Measurements from ENCODE around the gene PHLDA2.

DNA sequence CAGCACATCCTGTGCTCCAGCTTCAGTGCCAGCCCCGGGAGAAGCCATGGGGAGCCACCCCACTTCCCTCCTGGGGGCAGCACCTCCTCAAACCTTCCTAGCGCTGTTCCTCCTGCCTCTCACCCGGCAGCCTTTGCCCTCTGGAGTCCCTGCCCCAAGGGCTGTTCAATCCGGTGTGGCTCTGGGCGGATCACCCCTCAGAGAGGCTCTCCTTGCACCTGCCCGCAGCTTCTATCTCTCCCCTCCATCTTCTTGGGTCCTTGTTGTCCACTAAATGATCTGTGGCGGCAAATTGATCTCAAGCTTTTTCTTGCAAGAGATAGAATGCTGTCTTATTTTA is 25.6 kb downstream of the PHLDA2 start:
- TF ChIP-seq, protein P1, sequence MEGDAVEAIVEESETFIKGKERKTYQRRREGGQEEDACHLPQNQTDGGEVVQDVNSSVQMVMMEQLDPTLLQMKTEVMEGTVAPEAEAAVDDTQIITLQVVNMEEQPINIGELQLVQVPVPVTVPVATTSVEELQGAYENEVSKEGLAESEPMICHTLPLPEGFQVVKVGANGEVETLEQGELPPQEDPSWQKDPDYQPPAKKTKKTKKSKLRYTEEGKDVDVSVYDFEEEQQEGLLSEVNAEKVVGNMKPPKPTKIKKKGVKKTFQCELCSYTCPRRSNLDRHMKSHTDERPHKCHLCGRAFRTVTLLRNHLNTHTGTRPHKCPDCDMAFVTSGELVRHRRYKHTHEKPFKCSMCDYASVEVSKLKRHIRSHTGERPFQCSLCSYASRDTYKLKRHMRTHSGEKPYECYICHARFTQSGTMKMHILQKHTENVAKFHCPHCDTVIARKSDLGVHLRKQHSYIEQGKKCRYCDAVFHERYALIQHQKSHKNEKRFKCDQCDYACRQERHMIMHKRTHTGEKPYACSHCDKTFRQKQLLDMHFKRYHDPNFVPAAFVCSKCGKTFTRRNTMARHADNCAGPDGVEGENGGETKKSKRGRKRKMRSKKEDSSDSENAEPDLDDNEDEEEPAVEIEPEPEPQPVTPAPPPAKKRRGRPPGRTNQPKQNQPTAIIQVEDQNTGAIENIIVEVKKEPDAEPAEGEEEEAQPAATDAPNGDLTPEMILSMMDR (IDR thresholded peaks at IDR 0.05; ENCODE audit: extremely low read depth in 1 of 2, insufficient read depth in 1 of 2, low read depth in 1 of 2, low read length in 2 of 2) = no peak
- TF ChIP-seq POLR2A (IDR thresholded peaks at IDR 0.05; ENCODE audit: low read depth, low read length) (no peak), POLR2AphosphoS5 (IDR thresholded peaks at IDR 0.05; ENCODE audit: insufficient read depth, low read depth, low read length) (no peak), MAX (IDR thresholded peaks at IDR 0.05; ENCODE audit: insufficient read depth, insufficient read length) (no peak), EZH2 (IDR thresholded peaks at IDR 0.05; ENCODE audit: borderline replicate concordance, low read depth, low read length, severe bottlenecking) (no peak), FOS (IDR thresholded peaks at IDR 0.05; ENCODE audit: borderline replicate concordance, insufficient read depth, low read length) (no peak), JUN (IDR thresholded peaks at IDR 0.05; ENCODE audit: borderline replicate concordance, insufficient read depth, insufficient read length, low read depth) (no peak), MYC (IDR thresholded peaks at IDR 0.05; ENCODE audit: low read depth, low read length) (no peak)

Data from endothelial cell of umbilical vein (primary cell).